Measurements from ENCODE around the gene TMA7.
"Not testable (repeated sequence)": the region's sequence is repeated elsewhere in the genome, so short reads cannot be mapped to it uniquely, and the experiment has no call there.

The TMA7 gene

DNA sequence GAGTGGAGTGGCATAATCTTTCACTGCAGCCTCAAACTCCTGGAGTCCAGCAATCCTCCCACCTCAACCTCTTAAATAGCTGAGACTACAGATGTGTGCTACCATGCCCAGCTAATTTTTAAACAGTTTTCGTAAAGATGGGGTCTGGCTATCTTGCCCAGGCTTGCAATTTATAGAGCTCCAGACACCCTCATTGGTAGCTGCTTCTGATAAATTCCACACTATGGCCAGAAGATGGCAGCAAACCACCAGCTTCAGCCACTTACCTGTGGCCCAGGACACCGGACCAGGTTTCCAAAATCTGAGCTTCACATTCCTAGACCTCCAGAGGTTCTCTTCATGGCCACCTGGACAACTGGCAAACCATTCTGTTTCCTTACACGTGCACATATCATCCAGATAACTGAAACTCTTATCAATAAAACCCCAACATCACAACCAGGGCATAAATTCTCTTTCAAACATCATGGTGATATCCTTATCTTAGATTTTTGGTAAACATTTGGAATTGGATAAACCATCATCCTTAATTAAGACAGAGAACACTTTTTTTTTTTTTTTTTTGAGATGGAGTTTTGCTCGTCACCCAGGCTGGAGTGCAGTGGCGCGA is 39.1 kb upstream of the TMA7 start:
- Histone ChIP-seq H4K20me1 (ENCODE audit: insufficient read depth, low read length, poor library complexity, severe bottlenecking) (no peaks in the 10 kb centered on the region), H3K36me3 (ENCODE audit: insufficient read depth, low read length) (peaks cover 24% of the 10 kb centered on the region; the same call in 1 of the 2 replicates), H3K4me1 (ENCODE audit: insufficient read depth, low read length, poor library complexity, severe bottlenecking) (peaks cover 12% of the 10 kb centered on the region), H3K4me2 (ENCODE audit: low read depth, low read length, poor library complexity, severe bottlenecking) (no peak overlapping the region), H3K27me3 (ENCODE audit: insufficient read depth, low read length, poor library complexity, severe bottlenecking) (no peaks in the 10 kb centered on the region), H3K9ac (ENCODE audit: low read depth, low read length, poor library complexity, severe bottlenecking) (no peak overlapping the region), H3F3A (ENCODE audit: low read depth) (no peaks in the 10 kb centered on the region), H3K4me3 (ENCODE audit: low read length, poor library complexity, severe bottlenecking) (no peak overlapping the region), H3K9me2 (replicated peaks; ENCODE audit: low read depth, low read length) (no peaks in the 10 kb centered on the region), H3K9me3 (ENCODE audit: insufficient read depth, low read depth, low read length) (no peaks in the 10 kb centered on the region), H2AFZ (ENCODE audit: low read length) (no peak overlapping the region), H3K79me2 (ENCODE audit: insufficient read depth, low read length) (no peaks in the 10 kb centered on the region)
- TF ChIP-seq EZH2phosphoT487 (IDR thresholded peaks at IDR 0.05; ENCODE audit: borderline replicate concordance) = no peak
- TF ChIP-seq, protein P1, sequence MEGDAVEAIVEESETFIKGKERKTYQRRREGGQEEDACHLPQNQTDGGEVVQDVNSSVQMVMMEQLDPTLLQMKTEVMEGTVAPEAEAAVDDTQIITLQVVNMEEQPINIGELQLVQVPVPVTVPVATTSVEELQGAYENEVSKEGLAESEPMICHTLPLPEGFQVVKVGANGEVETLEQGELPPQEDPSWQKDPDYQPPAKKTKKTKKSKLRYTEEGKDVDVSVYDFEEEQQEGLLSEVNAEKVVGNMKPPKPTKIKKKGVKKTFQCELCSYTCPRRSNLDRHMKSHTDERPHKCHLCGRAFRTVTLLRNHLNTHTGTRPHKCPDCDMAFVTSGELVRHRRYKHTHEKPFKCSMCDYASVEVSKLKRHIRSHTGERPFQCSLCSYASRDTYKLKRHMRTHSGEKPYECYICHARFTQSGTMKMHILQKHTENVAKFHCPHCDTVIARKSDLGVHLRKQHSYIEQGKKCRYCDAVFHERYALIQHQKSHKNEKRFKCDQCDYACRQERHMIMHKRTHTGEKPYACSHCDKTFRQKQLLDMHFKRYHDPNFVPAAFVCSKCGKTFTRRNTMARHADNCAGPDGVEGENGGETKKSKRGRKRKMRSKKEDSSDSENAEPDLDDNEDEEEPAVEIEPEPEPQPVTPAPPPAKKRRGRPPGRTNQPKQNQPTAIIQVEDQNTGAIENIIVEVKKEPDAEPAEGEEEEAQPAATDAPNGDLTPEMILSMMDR (conservative IDR thresholded peaks at IDR 0.05; ENCODE audit: low read length) = peak; percentile 85

DNA sequence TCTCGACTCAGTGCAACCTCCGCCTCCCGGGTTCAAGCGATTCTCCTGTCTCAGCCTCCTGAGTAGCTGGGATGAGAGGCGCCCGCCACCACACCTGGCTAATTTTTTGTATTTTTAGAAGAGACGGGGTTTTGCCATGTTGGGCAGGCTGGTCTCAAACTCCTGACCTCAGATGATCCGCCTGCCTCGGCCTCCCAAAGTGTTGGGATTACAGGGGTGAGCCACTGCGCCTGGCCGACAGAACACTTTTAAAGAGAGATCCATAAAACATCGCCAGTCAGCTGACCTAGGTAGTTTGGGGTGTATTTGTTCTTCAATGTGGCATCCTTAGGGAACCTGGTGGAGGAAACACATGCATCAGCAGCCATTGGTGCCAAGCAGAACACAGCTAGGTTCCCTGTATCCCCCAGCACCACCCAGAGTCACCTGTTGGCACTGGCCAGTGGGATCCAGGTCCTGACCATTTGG is 38.6 kb upstream of the TMA7 start:
- Histone ChIP-seq H3K4me1 (ENCODE audit: insufficient read depth, low read length, poor library complexity, severe bottlenecking) (peaks cover 17% of the 10 kb centered on the region), H3K36me3 (ENCODE audit: insufficient read depth, low read length) (peaks cover 29% of the 10 kb centered on the region; the same call in 1 of the 2 replicates)
- H3K27me3 ChIP-seq (ENCODE audit: insufficient read depth, low read length, poor library complexity, severe bottlenecking); H3K4me2 ChIP-seq (ENCODE audit: low read depth, low read length, poor library complexity, severe bottlenecking); H3F3A ChIP-seq (ENCODE audit: low read depth); H3K4me3 ChIP-seq (ENCODE audit: low read length, poor library complexity, severe bottlenecking); H3K9ac ChIP-seq (ENCODE audit: low read depth, low read length, poor library complexity, severe bottlenecking); H3K79me2 ChIP-seq (ENCODE audit: insufficient read depth, low read length); H4K20me1 ChIP-seq (ENCODE audit: insufficient read depth, low read length, poor library complexity, severe bottlenecking); H3K9me3 ChIP-seq (ENCODE audit: insufficient read depth, low read depth, low read length); H3K9me2 ChIP-seq (replicated peaks; ENCODE audit: low read depth, low read length); H2AFZ ChIP-seq (ENCODE audit: low read length): not testable (repeated sequence)

DNA sequence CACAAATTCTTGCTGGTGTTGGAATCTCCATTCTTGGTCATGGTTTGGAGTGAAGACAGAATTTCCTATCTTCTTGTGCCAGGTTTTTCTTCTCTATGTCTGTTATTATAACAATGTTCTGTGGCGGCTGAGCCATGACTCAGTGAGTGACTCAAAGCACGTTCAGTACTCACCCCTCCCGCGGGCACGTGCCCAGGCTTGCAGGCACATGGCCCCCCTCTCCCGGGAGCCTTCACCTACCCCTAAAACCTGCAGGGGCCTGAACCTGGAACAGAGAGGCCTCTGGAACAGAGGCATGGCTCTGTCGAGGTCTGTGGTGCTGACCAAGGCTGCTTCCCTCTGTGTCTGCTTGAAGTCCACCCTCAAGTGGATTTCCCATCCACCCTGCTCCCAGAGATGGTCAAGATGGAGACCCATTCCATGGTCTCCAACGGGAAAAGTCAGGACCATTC is 37.8 kb upstream of the TMA7 start:
- Histone ChIP-seq H3K36me3 (ENCODE audit: insufficient read depth, low read length) (peaks cover 38% of the 10 kb centered on the region; the same call in 1 of the 2 replicates), H4K20me1 (ENCODE audit: insufficient read depth, low read length, poor library complexity, severe bottlenecking) (no peaks in the 10 kb centered on the region), H3F3A (ENCODE audit: low read depth) (no peaks in the 10 kb centered on the region), H2AFZ (ENCODE audit: low read length) (no peak overlapping the region), H3K9me2 (replicated peaks; ENCODE audit: low read depth, low read length) (no peaks in the 10 kb centered on the region), H3K27me3 (ENCODE audit: insufficient read depth, low read length, poor library complexity, severe bottlenecking) (no peaks in the 10 kb centered on the region), H3K4me2 (ENCODE audit: low read depth, low read length, poor library complexity, severe bottlenecking) (no peak overlapping the region), H3K4me1 (ENCODE audit: insufficient read depth, low read length, poor library complexity, severe bottlenecking) (peaks cover 22% of the 10 kb centered on the region), H3K9ac (ENCODE audit: low read depth, low read length, poor library complexity, severe bottlenecking) (no peak overlapping the region), H3K79me2 (ENCODE audit: insufficient read depth, low read length) (no peaks in the 10 kb centered on the region), H3K4me3 (ENCODE audit: low read length, poor library complexity, severe bottlenecking) (no peak overlapping the region), H3K9me3 (ENCODE audit: insufficient read depth, low read depth, low read length) (no peaks in the 10 kb centered on the region)
- TF ChIP-seq EZH2phosphoT487 (IDR thresholded peaks at IDR 0.05; ENCODE audit: borderline replicate concordance) = no peak
- TF ChIP-seq, protein P1 (conservative IDR thresholded peaks at IDR 0.05; ENCODE audit: low read length) = no peak

DNA sequence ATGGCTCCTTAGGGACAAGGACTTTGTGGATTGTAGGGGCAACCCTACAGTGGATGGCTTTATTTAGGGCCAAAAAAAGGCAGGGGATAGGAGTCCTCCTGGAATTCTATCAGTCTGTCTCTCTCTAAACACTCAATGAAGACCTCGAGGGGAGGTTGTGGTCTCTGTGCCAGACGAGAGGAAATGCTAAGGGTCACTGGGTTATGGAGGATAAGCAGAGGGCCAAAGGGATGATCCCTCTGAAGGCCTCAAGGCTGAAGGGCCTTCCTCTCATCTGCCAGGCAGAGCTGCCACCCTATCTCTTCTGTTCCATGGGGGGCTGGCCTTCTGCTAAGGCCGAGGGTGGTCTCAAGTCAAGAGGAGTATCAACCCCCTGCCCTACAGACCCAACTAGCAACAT is 37.1 kb upstream of the TMA7 start:
- H3K9me3 ChIP-seq (ENCODE audit: insufficient read depth, low read depth, low read length) = no peaks in the 10 kb centered on the region
- no peaks in the 10 kb centered on the region for H3F3A ChIP-seq (ENCODE audit: low read depth)
- no peak overlapping the region for H3K4me2 ChIP-seq (ENCODE audit: low read depth, low read length, poor library complexity, severe bottlenecking)
- no peak overlapping the region for H3K9ac ChIP-seq (ENCODE audit: low read depth, low read length, poor library complexity, severe bottlenecking)
- H3K36me3 ChIP-seq (ENCODE audit: insufficient read depth, low read length) = peaks cover 40% of the 10 kb centered on the region; the same call in 1 of the 2 replicates
- no peaks in the 10 kb centered on the region for H3K79me2 ChIP-seq (ENCODE audit: insufficient read depth, low read length)
- no peak overlapping the region for H2AFZ ChIP-seq (ENCODE audit: low read length)
- H3K4me1 ChIP-seq (ENCODE audit: insufficient read depth, low read length, poor library complexity, severe bottlenecking) = peaks cover 19% of the 10 kb centered on the region
- H4K20me1 ChIP-seq (ENCODE audit: insufficient read depth, low read length, poor library complexity, severe bottlenecking) = no peaks in the 10 kb centered on the region
- TF ChIP-seq, protein P1 (conservative IDR thresholded peaks at IDR 0.05; ENCODE audit: low read length) = no peak
- TF ChIP-seq EZH2phosphoT487 (IDR thresholded peaks at IDR 0.05; ENCODE audit: borderline replicate concordance) = no peak
- no peak overlapping the region for H3K4me3 ChIP-seq (ENCODE audit: low read length, poor library complexity, severe bottlenecking)
- H3K27me3 ChIP-seq (ENCODE audit: insufficient read depth, low read length, poor library complexity, severe bottlenecking) = no peaks in the 10 kb centered on the region
- no peaks in the 10 kb centered on the region for H3K9me2 ChIP-seq (replicated peaks; ENCODE audit: low read depth, low read length)
